GM12892 (cell line): Measurements from ENCODE around the gene ANKRD13D.
A peak's percentile ranks its signal among the peaks of the same experiment; 100 is the strongest.

Experiments
- DNase-seq: peaks from one replicate; pipeline ENCODE4 v3.0.0; 2011; ENCODE audit not compliant: insufficient read length
- FAIRE-seq: peaks from 2 replicates; lab custom pipeline; 2011; peaks lifted over from hg19 to GRCh38; lab: Jason Lieb, UNC
- POLR2A ChIP-seq: IDR thresholded peaks from 2 replicates; pipeline ENCODE4 v1.6.1; 2011; ENCODE audit warnings: low read depth, low read length, control low read depth
- POLR2AphosphoS5 ChIP-seq: IDR thresholded peaks from 2 replicates; pipeline ENCODE4 v1.6.1; 2011; ENCODE audit warnings: low read depth, low read length, control low read depth
- TAF1 ChIP-seq: IDR thresholded peaks from 2 replicates; pipeline ENCODE4 v1.6.1; 2011; ENCODE audit warnings: low read depth, mild to moderate bottlenecking, control low read depth, low read length, borderline replicate concordance

Gene ANKRD13D

DNA sequence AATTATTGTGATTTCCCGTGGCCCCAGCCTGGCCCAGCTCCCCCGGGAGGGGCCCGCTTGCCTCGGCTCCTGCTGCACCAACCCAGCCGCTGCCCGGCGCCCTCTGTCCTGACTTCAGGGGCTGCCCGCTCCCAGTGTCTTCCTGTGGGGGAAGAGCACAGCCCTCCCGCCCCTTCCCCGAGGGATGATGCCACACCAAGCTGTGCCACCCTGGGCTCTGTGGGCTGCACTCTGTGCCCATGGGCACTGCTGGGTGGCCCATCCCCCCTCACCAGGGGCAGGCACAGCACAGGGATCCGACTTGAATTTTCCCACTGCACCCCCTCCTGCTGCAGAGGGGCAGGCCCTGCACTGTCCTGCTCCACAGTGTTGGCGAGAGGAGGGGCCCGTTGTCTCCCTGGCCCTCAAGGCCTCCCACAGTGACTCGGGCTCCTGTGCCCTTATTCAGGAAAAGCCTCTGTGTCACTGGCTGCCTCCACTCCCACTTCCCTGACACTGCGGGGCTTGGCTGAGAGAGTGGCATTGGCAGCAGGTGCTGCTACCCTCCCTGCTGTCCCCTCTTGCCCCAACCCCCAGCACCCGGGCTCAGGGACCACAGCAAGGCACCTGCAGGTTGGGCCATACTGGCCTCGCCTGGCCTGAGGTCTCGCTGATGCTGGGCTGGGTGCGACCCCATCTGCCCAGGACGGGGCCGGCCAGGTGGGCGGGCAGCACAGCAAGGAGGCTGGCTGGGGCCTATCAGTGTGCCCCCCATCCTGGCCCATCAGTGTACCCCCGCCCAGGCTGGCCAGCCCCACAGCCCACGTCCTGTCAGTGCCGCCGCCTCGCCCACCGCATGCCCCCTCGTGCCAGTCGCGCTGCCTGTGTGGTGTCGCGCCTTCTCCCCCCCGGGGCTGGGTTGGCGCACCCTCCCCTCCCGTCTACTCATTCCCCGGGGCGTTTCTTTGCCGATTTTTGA lies 3.3 kb upstream of the ANKRD13D start:
- DNase-seq (no peak), FAIRE-seq (no peak)
- TF ChIP-seq POLR2A, result no peak
- TF ChIP-seq POLR2AphosphoS5, result peak; percentile 51; the same call in 1 of the 2 replicates
- no peak for TF ChIP-seq TAF1

DNA sequence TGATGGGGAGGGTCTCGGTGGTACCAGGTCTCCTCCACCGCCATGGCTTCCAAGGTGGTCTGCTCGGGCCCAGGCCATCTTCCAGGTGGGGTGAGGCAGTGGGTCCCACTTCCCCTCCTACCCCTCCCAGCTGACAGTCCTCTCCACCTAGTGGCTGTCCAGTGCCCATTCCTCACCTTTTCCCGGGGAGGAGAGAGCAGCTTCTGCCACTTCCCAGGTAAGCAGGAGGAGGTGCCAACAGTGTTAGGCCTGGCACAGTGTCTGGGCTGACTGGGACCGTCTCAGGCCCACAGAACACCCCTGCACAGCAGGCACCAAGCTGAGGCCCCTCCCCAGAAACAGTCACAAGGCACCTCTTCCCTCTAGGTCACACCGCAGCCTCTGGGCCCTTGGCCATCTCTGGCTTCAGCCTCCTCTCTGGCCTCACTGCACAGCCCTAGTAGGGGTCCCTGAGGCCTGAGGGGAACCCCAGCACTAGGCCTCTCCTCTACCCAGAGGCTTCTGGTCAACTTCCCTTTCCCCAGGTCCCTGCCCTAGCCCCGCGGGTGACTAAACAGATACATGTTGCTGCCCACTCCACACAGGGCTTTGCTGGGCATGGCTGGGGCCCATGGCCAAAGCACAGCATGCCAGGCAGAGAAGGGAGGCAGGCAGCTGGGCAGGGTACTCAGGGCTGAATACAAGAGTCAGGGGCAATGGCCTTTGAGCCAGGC lies 2.3 kb upstream of the ANKRD13D start:
- no peak for TF ChIP-seq TAF1
- TF ChIP-seq POLR2A, result peak; percentile 7; the same call in 1 of the 2 replicates
- TF ChIP-seq POLR2AphosphoS5, result no peak; the same call in 1 of the 2 replicates
- DNase-seq (no peak), FAIRE-seq (peak; percentile 62)

DNA sequence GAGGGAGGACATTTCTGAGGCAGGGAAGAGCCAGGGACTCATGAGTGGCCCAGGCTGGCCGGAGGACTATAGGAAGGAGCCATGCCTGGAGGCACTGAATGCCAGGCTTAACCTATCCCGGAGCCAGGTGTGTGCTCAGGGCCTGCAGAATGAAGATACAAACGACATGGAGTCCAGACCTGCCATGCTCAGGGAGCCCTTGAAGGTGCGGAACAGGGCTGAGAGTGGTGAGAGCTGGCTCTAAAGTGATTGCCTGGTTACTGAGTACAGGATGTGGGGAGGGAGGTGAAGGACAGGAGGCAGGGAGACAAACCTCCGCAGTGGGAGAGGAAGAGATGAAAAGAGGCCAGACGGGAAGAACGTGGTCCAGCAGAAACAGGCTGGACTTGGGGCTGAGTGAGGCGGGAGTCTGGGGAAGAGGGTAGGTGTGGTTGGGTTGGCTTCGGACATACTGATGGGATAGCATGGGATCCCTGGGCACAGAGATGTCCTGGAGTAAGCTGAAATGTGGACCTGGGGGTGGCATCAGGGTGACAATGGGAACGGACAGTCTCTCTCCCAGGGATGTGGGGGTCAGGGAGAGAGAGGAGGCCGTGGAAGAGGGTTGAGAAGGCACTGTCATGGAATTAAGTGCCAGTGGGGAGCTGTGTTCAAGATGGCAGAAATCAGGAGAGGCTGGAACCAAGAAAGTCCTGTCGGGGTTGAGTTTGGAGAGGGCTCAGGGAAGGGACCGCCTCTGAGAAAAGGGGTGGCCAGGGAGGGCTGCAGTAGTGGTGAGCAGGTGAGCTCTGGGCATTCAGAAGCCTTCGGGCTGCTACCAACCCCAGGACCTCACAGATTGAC lies 1.5 kb upstream of the ANKRD13D start:
- TF ChIP-seq POLR2A (no peak), POLR2AphosphoS5 (no peak; the same call in 1 of the 2 replicates), TAF1 (no peak)
- FAIRE-seq, result no peak
- no peak for DNase-seq

DNA sequence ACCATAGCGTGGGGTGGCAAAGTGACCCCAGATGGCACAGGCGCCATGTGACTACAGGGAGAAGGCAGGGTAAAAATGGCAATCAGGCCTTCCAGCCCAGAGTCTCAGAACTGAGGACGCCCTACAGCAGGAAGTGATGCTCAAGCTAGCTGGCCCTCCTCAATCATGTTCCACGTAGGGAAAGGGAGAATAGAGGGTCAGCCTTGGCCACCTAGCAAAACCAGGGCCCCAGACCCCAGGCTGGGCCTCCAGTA lies 978 bp upstream of the ANKRD13D start:
- DNase-seq, result no peak
- TF ChIP-seq POLR2A (no peak), TAF1 (no peak), POLR2AphosphoS5 (no peak)
- FAIRE-seq, result no peak

DNA sequence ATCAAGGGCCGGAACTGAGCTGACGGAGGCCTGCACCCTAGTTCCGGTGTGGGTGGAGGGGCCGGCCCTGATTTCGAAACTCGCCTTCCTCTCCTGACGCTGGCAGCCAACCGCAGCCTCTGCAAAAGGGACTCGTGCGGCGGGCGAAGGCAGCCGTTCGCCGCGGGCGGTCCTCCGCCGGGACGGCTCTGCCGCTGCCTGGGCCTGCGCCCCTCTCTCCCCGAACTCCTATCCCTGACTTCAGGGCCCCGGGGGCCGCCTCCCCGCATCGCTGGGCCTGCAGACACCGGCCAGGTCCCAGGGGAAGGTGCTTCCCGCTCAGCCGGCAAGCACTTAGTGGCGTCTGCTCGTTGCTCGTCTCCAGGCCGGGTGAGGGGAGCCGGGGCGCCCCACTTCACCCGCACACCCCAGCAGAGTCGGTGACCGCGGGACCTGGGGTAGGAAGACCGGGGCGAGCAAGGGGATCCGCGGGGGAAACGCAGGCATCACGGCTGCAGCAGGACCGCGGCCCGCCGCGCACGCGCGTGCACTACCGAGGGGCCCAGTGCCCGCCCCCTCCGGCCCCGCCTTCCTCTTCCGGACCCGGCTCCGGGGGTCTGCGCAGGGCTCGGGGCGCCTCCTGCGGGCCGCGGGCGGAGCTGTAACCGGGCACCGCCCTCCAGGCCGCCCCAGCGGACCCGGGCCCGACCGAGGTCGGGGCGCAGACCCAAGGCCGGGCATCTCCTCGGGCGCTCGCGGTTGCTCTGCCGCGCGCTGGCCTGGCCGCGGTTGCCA lies 464 bp upstream of the ANKRD13D start:
- DNase-seq (peak; percentile 92), FAIRE-seq (peak; percentile 99)
- TF ChIP-seq POLR2AphosphoS5 (peak; percentile 97), POLR2A (peak; percentile 97), TAF1 (peak; percentile 45; the same call in 1 of the 2 replicates)

DNA sequence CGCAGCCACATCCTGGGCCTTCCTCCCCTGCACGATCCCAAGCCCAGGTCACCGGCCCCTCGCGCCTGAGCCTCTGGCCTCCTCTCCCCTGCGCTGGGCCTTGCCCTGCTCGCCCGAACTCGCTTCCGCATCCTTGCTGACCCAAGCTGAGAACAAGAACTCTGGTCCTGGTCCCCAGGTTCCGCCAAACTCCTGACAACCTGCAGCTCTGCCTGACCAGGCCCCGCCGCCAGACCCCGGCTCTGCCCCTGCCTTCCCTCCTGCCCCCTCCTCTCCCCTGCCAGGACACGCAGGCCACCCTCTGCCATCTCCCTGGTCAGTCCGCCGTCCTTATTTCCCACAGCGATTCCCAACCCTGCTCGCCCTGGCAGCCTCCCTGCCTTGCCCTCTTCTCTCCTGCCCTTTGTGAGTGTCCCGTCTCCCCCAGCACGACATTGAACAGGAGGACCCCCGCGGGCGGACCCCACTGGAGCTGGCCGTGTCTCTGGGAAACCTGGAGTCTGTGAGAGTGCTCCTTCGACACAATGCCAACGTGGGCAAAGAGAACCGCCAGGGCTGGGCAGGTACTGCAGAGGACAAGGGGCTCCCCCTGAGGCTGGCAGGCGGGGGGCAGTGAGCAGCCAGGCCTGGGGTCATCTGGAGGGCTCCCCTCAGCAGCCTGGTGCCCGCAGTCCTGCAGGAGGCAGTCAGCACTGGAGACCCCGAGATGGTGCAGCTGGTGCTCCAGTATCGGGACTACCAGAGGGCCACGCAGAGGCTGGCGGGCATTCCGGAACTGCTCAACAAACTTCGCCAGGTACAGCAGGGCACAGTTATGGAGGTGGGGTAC lies 762 bp downstream of the ANKRD13D start:
- no peak for TF ChIP-seq POLR2AphosphoS5
- no peak for TF ChIP-seq TAF1
- TF ChIP-seq POLR2A, result no peak
- FAIRE-seq (peak; percentile 83), DNase-seq (no peak)

DNA sequence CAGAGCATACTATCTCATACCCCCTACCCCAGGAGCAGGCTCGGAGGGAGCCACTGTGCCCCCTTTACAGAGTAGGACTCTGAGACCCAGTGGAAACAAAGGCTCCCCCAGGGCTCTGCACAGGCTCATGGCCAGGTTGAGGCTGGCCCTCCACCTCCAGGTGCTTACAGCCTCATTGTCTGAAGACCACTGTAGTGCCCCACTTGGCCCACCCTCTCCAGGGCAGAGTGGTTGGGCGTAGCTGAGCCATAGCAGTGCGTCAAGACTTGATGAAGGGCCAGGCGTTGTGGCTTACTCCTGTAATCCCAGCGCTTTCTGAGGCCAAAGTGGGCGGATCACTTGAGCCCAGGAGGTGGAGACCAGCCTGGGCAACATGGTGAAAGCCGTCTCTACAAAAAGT lies 1.7 kb downstream of the ANKRD13D start:
- FAIRE-seq (no peak), DNase-seq (no peak)
- TF ChIP-seq TAF1 (no peak), POLR2AphosphoS5 (no peak), POLR2A (no peak)

DNA sequence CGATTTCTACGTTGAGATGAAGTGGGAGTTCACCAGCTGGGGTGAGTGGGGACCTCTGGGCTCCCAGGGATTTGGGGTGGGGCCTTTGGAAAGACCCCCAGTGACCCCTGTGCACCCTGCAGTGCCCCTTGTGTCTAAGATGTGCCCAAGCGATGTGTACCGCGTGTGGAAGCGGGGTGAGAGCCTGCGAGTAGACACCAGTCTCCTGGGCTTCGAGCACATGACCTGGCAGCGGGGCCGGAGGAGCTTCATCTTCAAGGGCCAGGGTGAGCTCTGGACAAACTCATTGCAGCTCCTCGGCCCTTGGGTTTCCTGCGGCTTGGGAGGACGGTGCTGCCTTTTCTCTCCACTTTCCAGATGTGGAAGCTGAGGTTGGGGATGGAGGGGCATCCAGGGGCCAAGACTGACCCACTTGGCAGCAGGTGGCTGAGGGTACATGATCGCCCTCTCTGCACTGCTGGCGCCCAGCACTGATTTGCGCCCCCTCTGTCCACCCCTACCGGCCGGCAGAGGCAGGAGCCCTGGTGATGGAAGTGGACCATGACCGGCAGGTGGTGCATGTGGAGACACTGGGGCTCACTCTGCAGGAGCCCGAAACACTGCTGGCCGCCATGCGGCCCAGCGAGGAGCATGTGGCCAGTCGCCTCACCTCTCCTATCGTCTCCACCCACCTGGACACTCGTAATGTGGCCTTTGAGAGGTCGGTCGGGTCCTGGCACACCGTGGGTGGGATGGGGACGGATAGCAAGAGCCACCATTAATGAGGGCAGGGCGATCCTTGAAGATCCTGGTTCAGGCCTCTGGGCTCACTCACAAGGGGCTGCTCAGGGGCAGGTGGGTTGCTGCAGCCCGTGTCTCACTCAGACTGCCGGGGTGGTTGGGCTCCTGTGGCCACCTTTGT lies 2.6 kb downstream of the ANKRD13D start:
- DNase-seq, result no peak
- no peak for TF ChIP-seq POLR2AphosphoS5
- no peak for TF ChIP-seq POLR2A
- TF ChIP-seq TAF1, result no peak
- no peak for FAIRE-seq

DNA sequence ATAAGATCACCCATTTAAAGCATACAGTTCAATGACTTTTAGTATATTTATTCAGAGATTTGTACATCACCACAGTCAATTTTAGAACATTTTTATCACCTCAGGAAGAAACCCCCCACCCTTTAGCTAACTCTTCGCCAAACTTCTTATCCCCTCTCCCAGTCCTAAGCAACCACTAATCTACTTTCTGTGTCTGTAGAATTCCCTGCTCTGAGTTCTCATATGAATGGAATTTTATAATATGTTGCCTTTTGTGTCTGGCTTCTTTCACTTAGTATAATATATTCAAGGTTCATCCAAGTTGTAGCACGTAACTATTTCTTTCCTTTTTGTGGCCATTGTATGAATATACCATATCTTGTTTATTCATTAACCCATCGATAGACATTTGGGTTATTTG lies 3.6 kb downstream of the ANKRD13D start:
- DNase-seq (no peak), FAIRE-seq (no peak)

More for the DNA sequence above, 3.6 kb downstream of the ANKRD13D start:
- no peak for TF ChIP-seq POLR2A
- TF ChIP-seq POLR2AphosphoS5, result no peak
- TF ChIP-seq TAF1, result no peak
